MM.1S (cell line): ENCODE results near the gene RCSD1.

ENCODE experiments used
- DNase-seq: peaks from one replicate; pipeline ENCODE4 v3.0.0-alpha.2; 2015
- H2AFZ ChIP-seq: fragments of 300-600 bp; sonication (generic); 2 replicates; pipeline ENCODE4 v1.6.0; 2016; ENCODE audit warnings: antibody characterized with exemption, low read length
- H3F3A ChIP-seq: fragments of 300-600 bp; sonication (generic); 2 replicates; pipeline ENCODE4 v1.6.1; 2016; ENCODE audit warnings: mild to moderate bottlenecking, antibody characterized with exemption, low read length, moderate library complexity, mixed read lengths; ENCODE audit not compliant: insufficient read depth
- H3K27ac ChIP-seq: fragments of 300-600 bp; sonication (generic); 2 replicates; pipeline ENCODE4 v1.5.1; 2016; ENCODE audit warnings: mild to moderate bottlenecking, low read length
- H3K27me3 ChIP-seq: fragments of 300-600 bp; sonication (generic); replicated peaks from 2 replicates; pipeline ENCODE4 v1.6.0; 2016; ENCODE audit warnings: low read length; ENCODE audit not compliant: insufficient read depth
- H3K36me3 ChIP-seq: fragments of 300-600 bp; sonication (generic); replicated peaks from 2 replicates; pipeline ENCODE4 v1.6.1; 2016; ENCODE audit warnings: mild to moderate bottlenecking, low read length, mixed read lengths; ENCODE audit not compliant: insufficient read depth
- H3K4me1 ChIP-seq: fragments of 300-600 bp; sonication (generic); 2 replicates; pipeline ENCODE4 v1.6.1; 2016; ENCODE audit warnings: low read length, mixed read lengths
- H3K4me2 ChIP-seq: fragments of 300-600 bp; sonication (generic); 2 replicates; pipeline ENCODE4 v1.6.0; 2016; ENCODE audit warnings: low read depth, low read length
- H3K4me3 ChIP-seq: fragments of 300-600 bp; sonication (generic); 2 replicates; pipeline ENCODE4 v1.5.1; 2016; ENCODE audit warnings: low read length, mixed read lengths
- H3K79me2 ChIP-seq: fragments of 300-600 bp; sonication (generic); 2 replicates; pipeline ENCODE4 v1.6.1; 2016; ENCODE audit warnings: mixed run types, low read length, mixed read lengths
- H3K9ac ChIP-seq: fragments of 300-600 bp; sonication (generic); 2 replicates; pipeline ENCODE4 v1.6.1; 2016; ENCODE audit warnings: low read length, mixed read lengths
- H3K9me2 ChIP-seq: fragments of 300-600 bp; sonication (generic); replicated peaks from 2 replicates; pipeline ENCODE4 v1.6.1; 2016; ENCODE audit warnings: mild to moderate bottlenecking, low read length, mixed read lengths; ENCODE audit not compliant: insufficient read depth
- H3K9me3 ChIP-seq: fragments of 300-600 bp; sonication (generic); replicated peaks from 2 replicates; pipeline ENCODE4 v1.6.1; 2016; ENCODE audit warnings: mild to moderate bottlenecking, low read length, mixed read lengths; ENCODE audit not compliant: insufficient read depth
- H4K20me1 ChIP-seq: fragments of 300-600 bp; sonication (generic); 2 replicates; pipeline ENCODE4 v1.6.1; 2016; ENCODE audit warnings: mild to moderate bottlenecking, low read length, moderate library complexity, mixed read lengths; ENCODE audit not compliant: insufficient read depth
- EZH2 ChIP-seq: fragments of 300-600 bp; sonication (generic); optimal IDR thresholded peaks from 2 replicates; pipeline ENCODE3; 2017; ENCODE audit warnings: low read depth, mild to moderate bottlenecking, antibody characterized with exemption, low read length, mixed read lengths
- EZH2phosphoT487 ChIP-seq: fragments of 300-600 bp; sonication (generic); IDR thresholded peaks from 2 replicates; pipeline ENCODE4 v1.6.1; 2018; ENCODE audit warnings: antibody characterized with exemption, low read length
- TF ChIP-seq, protein P1 (sequence below): fragments of 300-600 bp; sonication (generic); IDR thresholded peaks from 2 replicates; pipeline ENCODE4 v1.5.1; 2016; ENCODE audit warnings: antibody characterized with exemption, low read length, mixed read lengths

RCSD1 gene

DNA sequence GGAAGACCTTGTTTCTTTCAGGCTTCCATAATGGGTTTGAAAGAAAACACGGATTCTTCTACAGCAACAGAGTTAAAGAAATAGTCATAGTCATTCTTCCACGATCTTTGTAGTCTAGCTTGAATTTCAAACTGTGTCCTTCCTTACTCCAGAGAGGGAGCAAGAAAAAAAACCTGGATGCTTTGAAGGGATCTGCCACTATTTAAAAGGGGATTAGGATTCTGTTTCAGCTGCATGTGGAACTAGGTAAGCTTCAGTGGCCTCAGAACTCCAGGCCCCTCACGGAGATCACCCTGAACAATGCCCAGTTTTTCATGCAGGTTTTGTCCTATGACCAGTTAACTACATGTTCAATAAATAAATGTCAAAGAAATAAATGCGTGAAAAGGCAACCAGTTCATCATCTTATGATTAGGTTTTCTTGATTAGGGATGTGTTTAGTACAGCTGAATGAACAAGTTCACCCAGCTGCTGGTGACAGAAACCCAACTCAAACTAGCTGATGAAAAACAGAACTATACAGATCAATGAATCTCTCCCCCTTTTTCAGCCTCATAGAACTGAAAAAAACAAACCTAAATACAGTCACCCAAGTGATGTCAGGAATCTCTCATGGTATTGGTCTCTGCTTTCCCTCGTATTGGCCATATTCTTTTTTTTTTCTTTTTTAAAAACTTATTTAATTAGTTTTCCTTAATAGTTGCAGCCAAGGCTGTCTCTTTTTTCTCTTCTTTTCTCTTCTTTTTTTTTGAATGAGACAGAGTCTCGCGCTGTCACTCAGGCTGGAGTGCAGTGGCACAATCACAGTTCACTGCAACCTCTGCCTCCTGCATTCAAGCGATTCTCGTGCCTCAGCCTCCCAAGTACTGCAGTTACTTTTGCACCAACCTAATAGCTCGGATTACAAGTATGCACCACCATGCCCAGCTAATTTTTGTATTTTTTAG is 77.2 kb downstream of the RCSD1 start:
- TF ChIP-seq EZH2phosphoT487 = no peak
- no peak for TF ChIP-seq EZH2
- TF ChIP-seq, protein P1, sequence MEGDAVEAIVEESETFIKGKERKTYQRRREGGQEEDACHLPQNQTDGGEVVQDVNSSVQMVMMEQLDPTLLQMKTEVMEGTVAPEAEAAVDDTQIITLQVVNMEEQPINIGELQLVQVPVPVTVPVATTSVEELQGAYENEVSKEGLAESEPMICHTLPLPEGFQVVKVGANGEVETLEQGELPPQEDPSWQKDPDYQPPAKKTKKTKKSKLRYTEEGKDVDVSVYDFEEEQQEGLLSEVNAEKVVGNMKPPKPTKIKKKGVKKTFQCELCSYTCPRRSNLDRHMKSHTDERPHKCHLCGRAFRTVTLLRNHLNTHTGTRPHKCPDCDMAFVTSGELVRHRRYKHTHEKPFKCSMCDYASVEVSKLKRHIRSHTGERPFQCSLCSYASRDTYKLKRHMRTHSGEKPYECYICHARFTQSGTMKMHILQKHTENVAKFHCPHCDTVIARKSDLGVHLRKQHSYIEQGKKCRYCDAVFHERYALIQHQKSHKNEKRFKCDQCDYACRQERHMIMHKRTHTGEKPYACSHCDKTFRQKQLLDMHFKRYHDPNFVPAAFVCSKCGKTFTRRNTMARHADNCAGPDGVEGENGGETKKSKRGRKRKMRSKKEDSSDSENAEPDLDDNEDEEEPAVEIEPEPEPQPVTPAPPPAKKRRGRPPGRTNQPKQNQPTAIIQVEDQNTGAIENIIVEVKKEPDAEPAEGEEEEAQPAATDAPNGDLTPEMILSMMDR = no peak
- Histone ChIP-seq H3K4me3 (no peak overlapping the region), H3K27me3 (no peaks in the 10 kb centered on the region), H3K79me2 (no peaks in the 10 kb centered on the region), H3K4me2 (peak overlapping the region; percentile 20; the same call in 1 of the 2 replicates), H3K27ac (peak overlapping the region; percentile 22; the same call in 1 of the 2 replicates), H3K4me1 (peaks cover 42% of the 10 kb centered on the region), H3K36me3 (0 out of 2 replicates have a peak, but pooled peaks cover 5% of the 10 kb centered on the region), H3K9me3 (no peaks in the 10 kb centered on the region), H4K20me1 (no peaks in the 10 kb centered on the region), H3K9me2 (no peaks in the 10 kb centered on the region), H3K9ac (no peak overlapping the region), H3F3A (peaks cover 21% of the 10 kb centered on the region), H2AFZ (no peak overlapping the region)
- DNase-seq = no peak

DNA sequence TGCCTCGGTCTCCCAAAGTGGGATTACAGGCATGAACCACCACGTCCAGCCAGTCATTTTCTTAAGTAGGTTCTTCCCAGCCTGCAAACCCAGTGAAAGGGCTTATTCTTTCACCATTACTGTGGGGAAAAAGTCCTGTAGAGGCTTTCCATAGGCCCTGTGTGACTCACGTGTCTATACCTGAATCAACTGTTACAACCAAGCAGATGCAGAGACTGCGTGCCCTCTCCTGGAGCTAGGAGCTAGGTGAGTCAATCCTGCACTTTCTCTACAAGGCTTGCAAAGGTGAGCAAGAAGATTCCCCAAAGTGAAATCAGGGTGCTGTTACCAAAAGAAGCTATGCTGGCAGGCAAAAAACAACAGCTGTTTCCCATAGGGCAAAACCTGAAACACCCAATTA is 77.9 kb downstream of the RCSD1 start:
- no peaks in the 10 kb centered on the region for H3K9me2 ChIP-seq
- no peaks in the 10 kb centered on the region for H3K27me3 ChIP-seq
- H3F3A ChIP-seq = peaks cover 21% of the 10 kb centered on the region
- no peak for DNase-seq
- 0 out of 2 replicates have a peak, but pooled peaks cover 5% of the 10 kb centered on the region for H3K36me3 ChIP-seq
- no peak overlapping the region for H2AFZ ChIP-seq
- peaks cover 42% of the 10 kb centered on the region for H3K4me1 ChIP-seq
- TF ChIP-seq, protein P1 = no peak
- TF ChIP-seq EZH2phosphoT487 (no peak), EZH2 (no peak)
- no peaks in the 10 kb centered on the region for H4K20me1 ChIP-seq
- no peak overlapping the region for H3K4me2 ChIP-seq
- H3K79me2 ChIP-seq = no peaks in the 10 kb centered on the region
- no peak overlapping the region for H3K4me3 ChIP-seq
- no peak overlapping the region for H3K27ac ChIP-seq
- H3K9me3 ChIP-seq = no peaks in the 10 kb centered on the region
- no peak overlapping the region for H3K9ac ChIP-seq

DNA sequence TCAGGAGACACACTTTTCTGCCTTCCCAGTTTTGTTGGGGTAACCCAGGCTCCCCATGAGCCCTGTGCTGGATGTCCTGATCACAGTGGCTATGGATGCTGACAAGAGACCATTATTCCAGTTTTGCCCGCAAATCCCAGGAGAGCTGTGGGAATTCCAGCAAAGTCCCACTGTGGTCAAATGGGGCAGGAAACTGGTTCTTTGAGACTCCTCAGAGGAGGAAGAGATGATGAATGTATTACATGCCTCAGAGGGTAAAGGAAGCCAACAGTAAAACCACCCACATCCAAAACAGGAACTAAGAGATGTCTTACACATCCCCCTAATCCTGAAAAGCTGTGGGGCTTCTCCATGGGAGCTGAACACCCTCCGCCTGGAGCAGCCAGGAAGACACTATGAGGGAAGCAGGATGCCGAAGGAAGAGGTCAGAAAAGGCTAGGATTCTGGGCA is 78.9 kb downstream of the RCSD1 start:
- TF ChIP-seq EZH2 (no peak), EZH2phosphoT487 (no peak)
- TF ChIP-seq, protein P1 = no peak
- no peak for DNase-seq
- H3K79me2 ChIP-seq = no peaks in the 10 kb centered on the region
- no peak overlapping the region for H3K4me3 ChIP-seq
- no peaks in the 10 kb centered on the region for H4K20me1 ChIP-seq
- no peak overlapping the region for H3K9ac ChIP-seq
- H3F3A ChIP-seq = peaks cover 27% of the 10 kb centered on the region
- peaks cover 47% of the 10 kb centered on the region for H3K4me1 ChIP-seq
- 0 out of 2 replicates have a peak, but pooled peaks cover 5% of the 10 kb centered on the region for H3K36me3 ChIP-seq
- H3K9me3 ChIP-seq = no peaks in the 10 kb centered on the region
- H3K27ac ChIP-seq = no peak overlapping the region
- no peak overlapping the region for H3K4me2 ChIP-seq
- H2AFZ ChIP-seq = no peak overlapping the region
- H3K27me3 ChIP-seq = no peaks in the 10 kb centered on the region
- no peaks in the 10 kb centered on the region for H3K9me2 ChIP-seq
